OCI-LY3 (cell line): ENCODE results near the gene FCHSD2.

Experiments
- CTCF ChIP-seq: fragments of 200-600, 300-600 bp; sonication (generic); IDR thresholded peaks from 2 replicates; pipeline ENCODE4 v1.5.1; 2014; ENCODE audit warnings: antibody characterized with exemption, low read length, low read depth
- EZH2phosphoT487 ChIP-seq: fragments of 200-600 bp; shearing (Covaris generic); IDR thresholded peaks from 2 replicates; pipeline ENCODE4 v1.6.1; 2018; ENCODE audit warnings: antibody characterized with exemption, mixed run types, low read depth

GRCh38 chr11:72856551-72857345 is 285.4 kb downstream of the FCHSD2 start:
- TF ChIP-seq CTCF = no peak
- TF ChIP-seq EZH2phosphoT487 = no peak
